HepG2 (cell line): ENCODE measurements around the gene SAAL1.

Source experiments
- ATF3 ChIP-seq: sonication (generic); formaldehyde crosslinking; IDR thresholded peaks from 2 replicates; pipeline ENCODE4 v1.4.0; 2020; ENCODE audit warnings: missing genetic modification reagents
- CEBPB ChIP-seq: IDR thresholded peaks from 2 replicates; pipeline ENCODE4 v1.6.1; 2011; ENCODE audit warnings: low read depth, low read length, improper control_type of control experiment, borderline replicate concordance

GRCh38 chr11:18105802-18106574, at the start of gene SAAL1:
- no peak for TF ChIP-seq ATF3 (CRISPR knock-in tag)
- TF ChIP-seq CEBPB, result no peak
